Peyer's patch (tissue), 4 donors: ENCODE results near the gene GRIFIN.

Experiments
- POLR2A ChIP-seq, 2 donors: fragments of 450-650 bp; IDR thresholded peaks; one replicate each; pipeline ENCODE4 v1.5.1; 2017; ENCODE audit warnings: antibody characterized with exemption in 2 of 2, mild to moderate bottlenecking in 2 of 2, moderate library complexity in 2 of 2
- TF ChIP-seq, protein P1 (sequence below), 6 experiments: fragments of 450-650 bp in 4 of 6; fragments of 200-600 bp in 2 of 6; sonication (generic) in 1 of 6; IDR thresholded peaks; one replicate each; pipeline ENCODE4 v1.5.1; 2017 to 2019; ENCODE audit warnings: antibody characterized with exemption in 6 of 6, mild to moderate bottlenecking in 3 of 6, moderate library complexity in 1 of 6

GRCh38 chr7:2437537-2438148 lies 38.6 kb downstream of the GRIFIN start:
- TF ChIP-seq, protein P1, sequence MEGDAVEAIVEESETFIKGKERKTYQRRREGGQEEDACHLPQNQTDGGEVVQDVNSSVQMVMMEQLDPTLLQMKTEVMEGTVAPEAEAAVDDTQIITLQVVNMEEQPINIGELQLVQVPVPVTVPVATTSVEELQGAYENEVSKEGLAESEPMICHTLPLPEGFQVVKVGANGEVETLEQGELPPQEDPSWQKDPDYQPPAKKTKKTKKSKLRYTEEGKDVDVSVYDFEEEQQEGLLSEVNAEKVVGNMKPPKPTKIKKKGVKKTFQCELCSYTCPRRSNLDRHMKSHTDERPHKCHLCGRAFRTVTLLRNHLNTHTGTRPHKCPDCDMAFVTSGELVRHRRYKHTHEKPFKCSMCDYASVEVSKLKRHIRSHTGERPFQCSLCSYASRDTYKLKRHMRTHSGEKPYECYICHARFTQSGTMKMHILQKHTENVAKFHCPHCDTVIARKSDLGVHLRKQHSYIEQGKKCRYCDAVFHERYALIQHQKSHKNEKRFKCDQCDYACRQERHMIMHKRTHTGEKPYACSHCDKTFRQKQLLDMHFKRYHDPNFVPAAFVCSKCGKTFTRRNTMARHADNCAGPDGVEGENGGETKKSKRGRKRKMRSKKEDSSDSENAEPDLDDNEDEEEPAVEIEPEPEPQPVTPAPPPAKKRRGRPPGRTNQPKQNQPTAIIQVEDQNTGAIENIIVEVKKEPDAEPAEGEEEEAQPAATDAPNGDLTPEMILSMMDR (IDR thresholded peaks at IDR 0.05): no peak
- TF ChIP-seq POLR2A (IDR thresholded peaks at IDR 0.05): no peak
